Mucosa of stomach (tissue), 1 donor: ENCODE results near the gene SHANK2.

Experiments
- H3K27me3 ChIP-seq: one replicate; pipeline ENCODE4 v1.7.0; 2013; ENCODE audit warnings: mild to moderate bottlenecking, low read length; ENCODE audit not compliant: control insufficient read depth, insufficient read depth
- H3K36me3 ChIP-seq: one replicate; pipeline ENCODE4 v1.7.0; 2013; ENCODE audit warnings: low read length; ENCODE audit not compliant: control insufficient read depth, insufficient read depth
- H3K4me1 ChIP-seq: one replicate; pipeline ENCODE4 v1.7.0; 2013; ENCODE audit warnings: mild to moderate bottlenecking, low read length; ENCODE audit not compliant: control insufficient read depth, insufficient read depth
- H3K4me3 ChIP-seq: one replicate; pipeline ENCODE4 v1.7.0; 2013; ENCODE audit warnings: low read length
- H3K9ac ChIP-seq: one replicate; pipeline ENCODE4 v1.7.0; 2013; ENCODE audit warnings: mild to moderate bottlenecking, low read length, moderate library complexity
- H3K9me3 ChIP-seq: one replicate; pipeline ENCODE4 v1.7.0; 2013; ENCODE audit warnings: mild to moderate bottlenecking, low read length, moderate library complexity; ENCODE audit not compliant: control insufficient read depth
- donor health status: Pancreatic carcinoma.

Gene SHANK2

GRCh38 chr11:71284525-71285092, 32.2 kb upstream of the SHANK2 start:
- Histone ChIP-seq H3K4me3 (peak overlapping the region; percentile 61), H3K27me3 (no peaks in the 10 kb centered on the region), H3K9me3 (no peaks in the 10 kb centered on the region), H3K4me1 (peaks cover 37% of the 10 kb centered on the region), H3K9ac (peak overlapping the region; percentile 79), H3K36me3 (no peaks in the 10 kb centered on the region)

GRCh38 chr11:71283971-71284441, 31.6 kb upstream of the SHANK2 start:
- H3K4me3 ChIP-seq: peak overlapping the region; percentile 61
- peak overlapping the region; percentile 79 for H3K9ac ChIP-seq
- H3K27me3 ChIP-seq: no peaks in the 10 kb centered on the region
- H3K9me3 ChIP-seq: no peaks in the 10 kb centered on the region
- no peaks in the 10 kb centered on the region for H3K36me3 ChIP-seq
- H3K4me1 ChIP-seq: peaks cover 37% of the 10 kb centered on the region

GRCh38 chr11:71282581-71283351, 30.4 kb upstream of the SHANK2 start:
- H3K9ac ChIP-seq: no peak overlapping the region

GRCh38 chr11:71281831-71282230, 29.5 kb upstream of the SHANK2 start:
- Histone ChIP-seq H3K27me3 (no peaks in the 10 kb centered on the region), H3K9me3 (no peaks in the 10 kb centered on the region), H3K36me3 (no peaks in the 10 kb centered on the region), H3K4me3 (no peak overlapping the region), H3K9ac (no peak overlapping the region), H3K4me1 (peaks cover 29% of the 10 kb centered on the region)

More at GRCh38 chr11:71282581-71283351, 30.4 kb upstream of the SHANK2 start:
- no peak overlapping the region for H3K4me3 ChIP-seq
- peaks cover 37% of the 10 kb centered on the region for H3K4me1 ChIP-seq
- H3K9me3 ChIP-seq: no peaks in the 10 kb centered on the region
- H3K27me3 ChIP-seq: no peaks in the 10 kb centered on the region
- no peaks in the 10 kb centered on the region for H3K36me3 ChIP-seq

GRCh38 chr11:71281204-71281603, 28.8 kb upstream of the SHANK2 start:
- H3K9me3 ChIP-seq: no peaks in the 10 kb centered on the region
- H3K36me3 ChIP-seq: no peaks in the 10 kb centered on the region
- H3K27me3 ChIP-seq: no peaks in the 10 kb centered on the region
- H3K4me3 ChIP-seq: no peak overlapping the region
- peaks cover 29% of the 10 kb centered on the region for H3K4me1 ChIP-seq
- no peak overlapping the region for H3K9ac ChIP-seq

- H3K9me3 ChIP-seq: no peaks in the 10 kb centered on the region
- H3K4me3 ChIP-seq: no peak overlapping the region
- H3K36me3 ChIP-seq: no peaks in the 10 kb centered on the region
- no peaks in the 10 kb centered on the region for H3K27me3 ChIP-seq
- no peak overlapping the region for H3K9ac ChIP-seq
- peaks cover 28% of the 10 kb centered on the region for H3K4me1 ChIP-seq
Measured at GRCh38 chr11:71279916-71280645, 27.7 kb upstream of the SHANK2 start.

GRCh38 chr11:71272161-71272560, 19.8 kb upstream of the SHANK2 start:
- peaks cover 7% of the 10 kb centered on the region for H3K4me1 ChIP-seq
- H3K36me3 ChIP-seq: no peaks in the 10 kb centered on the region
- H3K9ac ChIP-seq: no peak overlapping the region
- H3K4me3 ChIP-seq: no peak overlapping the region
- no peaks in the 10 kb centered on the region for H3K9me3 ChIP-seq
- H3K27me3 ChIP-seq: no peaks in the 10 kb centered on the region

- Histone ChIP-seq H3K9ac (no peak overlapping the region), H3K36me3 (no peaks in the 10 kb centered on the region), H3K27me3 (no peaks in the 10 kb centered on the region), H3K4me1 (peaks cover 16% of the 10 kb centered on the region), H3K9me3 (no peaks in the 10 kb centered on the region), H3K4me3 (no peak overlapping the region)
Measured at GRCh38 chr11:71269603-71270511, 17.5 kb upstream of the SHANK2 start.

- Histone ChIP-seq H3K4me3 (no peak overlapping the region), H3K36me3 (no peaks in the 10 kb centered on the region), H3K9ac (no peak overlapping the region), H3K27me3 (no peaks in the 10 kb centered on the region), H3K4me1 (peaks cover 16% of the 10 kb centered on the region), H3K9me3 (no peaks in the 10 kb centered on the region)
Measured at GRCh38 chr11:71268706-71269321, 16.4 kb upstream of the SHANK2 start.

GRCh38 chr11:71267807-71268421, 15.5 kb upstream of the SHANK2 start:
- no peak overlapping the region for H3K4me3 ChIP-seq
- no peaks in the 10 kb centered on the region for H3K36me3 ChIP-seq
- no peaks in the 10 kb centered on the region for H3K9me3 ChIP-seq
- H3K27me3 ChIP-seq: no peaks in the 10 kb centered on the region
- peaks cover 16% of the 10 kb centered on the region for H3K4me1 ChIP-seq
- no peak overlapping the region for H3K9ac ChIP-seq
